GM21529 (cell line): Measurements from ENCODE around the gene CLDN11.

Experiments used
- ATAC-seq: cut with Tn5 transposase; IDR thresholded peaks from one replicate; pipeline ENCODE4 v1.9.1; 2021; ENCODE audit not compliant: unreplicated experiment

CLDN11 gene

DNA sequence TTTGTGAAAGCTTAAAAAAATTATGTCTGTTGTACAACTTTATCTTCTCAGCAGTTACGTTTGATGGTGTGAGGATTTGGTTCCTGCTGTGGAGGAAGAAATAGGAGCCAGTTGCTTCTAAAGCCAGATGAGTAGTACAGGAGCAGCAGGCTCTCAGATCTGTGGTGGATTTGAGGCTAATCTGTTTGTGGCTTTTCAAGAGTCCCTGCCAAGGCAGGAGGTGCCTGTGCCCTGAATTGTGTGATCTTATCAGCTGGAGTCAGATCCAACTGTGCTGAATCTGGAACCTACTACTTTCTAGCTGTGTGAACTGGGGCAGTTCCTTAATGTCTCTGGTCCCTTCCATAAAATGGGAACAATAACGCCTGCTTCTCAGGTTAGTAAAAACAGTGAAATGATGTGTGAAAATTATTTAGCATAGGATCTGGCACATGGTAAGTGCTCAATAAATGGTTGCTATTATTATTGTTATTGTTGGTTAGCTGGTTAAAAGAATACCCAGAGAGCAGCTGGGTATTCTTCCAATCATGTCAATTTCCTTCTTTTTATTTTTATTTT lies 7.7 kb downstream of the CLDN11 start:
- ATAC-seq, result no peak

DNA sequence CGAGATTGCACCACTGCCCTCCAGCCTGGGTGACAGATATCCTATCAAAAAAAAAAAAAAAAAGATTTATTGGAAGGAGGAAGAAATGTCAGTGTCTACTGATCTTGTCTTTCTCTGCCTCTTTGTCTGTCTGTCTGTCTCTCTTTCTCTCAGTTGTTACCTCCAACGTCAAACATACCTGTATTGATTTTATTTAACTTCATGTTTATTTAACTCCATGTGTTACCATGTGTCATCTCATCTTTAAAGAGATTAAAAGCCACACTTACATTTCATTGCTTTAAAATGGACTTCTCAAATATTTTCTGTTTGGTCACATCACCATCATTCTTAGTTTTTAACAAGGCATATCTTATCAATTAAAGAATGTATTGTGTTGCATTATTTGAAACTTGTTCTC lies 9.4 kb downstream of the CLDN11 start:
- ATAC-seq, result no peak

DNA sequence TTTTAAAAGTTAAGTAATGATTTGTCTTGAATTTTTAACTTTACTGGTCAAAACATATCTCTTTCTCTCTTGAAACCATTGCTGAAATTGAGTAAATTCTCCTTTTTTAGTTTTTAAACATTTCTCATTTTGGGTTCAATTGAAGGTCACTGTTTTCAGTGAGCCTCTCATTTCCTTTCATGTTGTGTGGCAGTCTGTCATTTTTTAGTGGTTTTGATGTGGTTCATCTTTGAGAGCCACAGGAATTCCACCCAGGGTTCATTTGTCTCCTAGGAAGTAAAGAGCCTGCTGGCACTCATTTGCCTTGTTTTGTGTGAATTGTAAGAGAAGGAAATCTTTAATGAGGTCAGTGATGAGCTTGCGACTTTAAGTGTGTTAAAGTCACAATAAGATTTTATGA lies 10.4 kb downstream of the CLDN11 start:
- ATAC-seq, result no peak

GRCh38 chr3:170431054-170431453 lies 12.4 kb downstream of the CLDN11 start:
- no peak for ATAC-seq

GRCh38 chr3:170432416-170432815 lies 13.7 kb downstream of the CLDN11 start:
- ATAC-seq, result no peak

DNA sequence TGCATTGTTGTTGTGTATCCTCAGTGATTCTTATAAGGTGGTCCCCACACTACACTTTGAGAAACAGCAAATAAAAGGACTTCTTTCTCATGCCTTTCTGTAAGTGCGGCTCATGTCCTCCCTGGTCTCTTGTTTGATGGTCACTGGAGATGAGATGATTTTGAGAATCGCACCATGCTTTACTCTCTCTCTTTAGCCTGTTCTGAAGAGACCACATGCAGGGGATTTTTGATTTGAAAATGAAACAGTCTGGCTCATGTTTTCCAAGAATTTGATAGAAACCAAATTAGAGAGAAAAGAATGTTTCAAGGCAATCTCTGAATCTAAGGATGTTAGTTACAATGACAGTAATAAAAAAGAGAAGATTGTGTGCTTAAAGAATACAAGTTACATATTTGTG lies 18.0 kb downstream of the CLDN11 start:
- no peak for ATAC-seq

DNA sequence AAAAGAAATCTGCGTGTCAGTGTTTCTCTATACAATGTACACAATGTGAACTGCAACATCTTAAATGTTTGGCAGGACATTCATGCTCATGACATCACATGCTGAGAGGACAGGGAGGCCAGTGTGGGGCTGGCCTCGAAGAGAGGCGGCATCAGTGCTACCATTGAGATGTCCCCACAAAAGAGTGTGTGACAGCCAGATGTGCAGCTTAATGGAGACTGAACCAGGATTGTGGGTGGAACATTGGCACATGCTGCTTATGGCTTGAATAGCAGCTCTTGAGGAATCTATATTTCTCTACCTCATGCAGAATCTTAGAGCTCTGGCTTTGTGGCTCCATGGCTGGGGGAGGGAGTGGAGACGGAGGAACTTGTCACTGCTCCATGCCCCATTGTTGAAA lies 18.5 kb downstream of the CLDN11 start:
- no peak for ATAC-seq

DNA sequence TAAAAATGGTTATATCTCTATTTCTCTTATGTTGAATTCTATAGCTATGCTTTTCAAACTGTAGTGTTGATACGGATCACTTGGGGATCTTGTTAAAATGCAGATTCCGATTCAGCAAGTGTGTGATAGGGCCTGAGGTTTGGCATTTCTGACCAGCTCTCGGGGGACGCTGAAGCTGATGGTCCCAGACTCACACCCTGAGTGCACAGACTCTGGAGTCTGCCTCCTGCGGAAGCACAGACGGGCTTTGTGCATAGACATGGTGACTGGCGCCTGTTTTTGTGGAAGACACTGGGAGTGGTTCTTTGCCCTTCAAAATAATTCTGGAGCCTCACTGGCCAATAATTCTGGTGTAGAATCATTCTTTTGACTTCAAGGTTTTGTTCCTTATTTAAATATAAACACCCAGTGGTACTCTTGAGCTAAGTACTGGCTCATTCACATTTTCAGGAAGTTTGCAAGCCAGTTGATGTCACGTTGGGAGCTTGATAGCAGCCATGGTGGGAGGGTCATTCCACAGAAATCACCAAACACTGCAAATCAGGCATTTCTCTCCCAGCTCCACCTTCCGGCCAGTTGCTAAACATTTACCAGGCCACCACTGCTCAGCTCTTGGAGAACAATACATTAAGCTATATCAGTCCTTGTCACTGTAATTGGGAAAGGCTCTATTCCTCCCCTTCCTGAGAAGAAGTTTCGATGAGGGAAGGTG lies 19.2 kb downstream of the CLDN11 start:
- no peak for ATAC-seq

DNA sequence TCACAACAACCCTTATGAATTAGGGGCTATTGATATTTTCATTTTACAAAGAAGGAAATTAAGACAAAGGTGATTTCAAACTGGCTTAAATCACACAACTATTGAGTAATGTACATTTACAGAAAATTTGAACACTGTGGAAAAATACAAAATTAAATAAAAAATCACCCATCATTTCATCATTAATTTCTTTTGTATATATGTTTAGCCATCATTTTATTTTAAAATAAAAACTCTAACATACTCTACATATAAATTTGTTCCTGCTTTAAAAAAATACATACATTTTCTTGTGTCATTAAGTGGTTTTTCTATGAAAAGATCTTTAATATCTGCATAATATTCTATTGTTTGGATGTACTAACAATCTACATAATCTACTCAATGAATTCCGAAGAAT lies 20.2 kb downstream of the CLDN11 start:
- no peak for ATAC-seq

DNA sequence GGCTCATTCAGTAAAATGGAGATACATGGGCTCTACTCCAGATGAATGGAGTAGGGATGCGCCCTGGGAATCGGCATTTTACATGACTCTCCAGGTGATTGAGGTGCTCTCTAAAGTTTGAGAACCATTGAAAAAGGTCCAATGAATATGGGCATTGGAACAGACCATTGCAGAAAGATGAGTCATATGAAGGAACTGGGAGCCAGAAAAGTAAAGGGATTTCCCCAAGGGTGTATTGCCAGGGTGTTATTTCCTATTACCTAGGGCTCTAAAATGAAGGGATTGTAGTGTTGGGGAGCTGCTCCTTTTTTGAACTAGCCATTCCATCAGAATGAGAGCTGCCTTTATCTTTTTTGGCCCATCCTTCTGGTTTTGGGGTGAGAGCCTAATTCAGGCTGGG lies 21.7 kb downstream of the CLDN11 start:
- no peak for ATAC-seq

GRCh38 chr3:170441412-170441811 lies 22.7 kb downstream of the CLDN11 start:
- no peak for ATAC-seq

DNA sequence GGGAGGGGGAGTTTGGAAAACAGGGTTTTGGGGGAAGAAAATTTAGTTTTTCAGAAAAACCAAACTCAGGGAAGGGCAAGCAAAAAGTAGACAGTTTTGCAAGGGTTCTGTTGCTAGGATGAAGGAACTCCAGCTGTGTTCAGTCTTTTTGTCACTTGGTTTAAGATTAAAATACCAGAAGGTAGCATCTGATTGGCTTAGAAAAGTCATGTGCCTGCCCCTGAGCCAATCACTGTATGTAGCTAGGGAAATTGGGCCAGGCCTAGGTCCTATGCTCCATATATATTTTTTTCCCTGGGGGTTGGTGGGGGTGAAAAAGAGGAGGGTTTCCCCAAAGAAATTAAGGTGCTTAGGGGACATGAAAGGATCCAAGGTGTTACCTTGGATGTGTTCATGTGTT lies 24.3 kb downstream of the CLDN11 start:
- ATAC-seq, result no peak

DNA sequence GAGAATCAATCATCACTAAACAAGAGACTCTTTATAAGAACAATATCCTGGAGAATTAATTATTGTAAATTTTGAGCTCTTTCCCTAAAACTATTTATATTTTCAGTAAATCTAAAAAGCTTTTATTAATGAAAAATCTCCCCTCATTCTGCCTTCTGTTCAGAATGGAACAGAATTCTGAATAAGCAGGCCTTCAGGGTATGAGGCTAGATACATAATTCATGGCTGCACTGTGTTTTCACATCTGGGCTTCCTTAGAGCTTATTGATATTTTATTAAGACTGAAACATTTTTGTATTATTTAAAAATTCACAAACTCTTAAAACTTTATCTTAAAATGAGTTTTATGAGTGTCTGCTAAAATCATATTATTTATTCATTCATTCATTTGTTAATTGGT lies 24.8 kb downstream of the CLDN11 start:
- ATAC-seq, result no peak

DNA sequence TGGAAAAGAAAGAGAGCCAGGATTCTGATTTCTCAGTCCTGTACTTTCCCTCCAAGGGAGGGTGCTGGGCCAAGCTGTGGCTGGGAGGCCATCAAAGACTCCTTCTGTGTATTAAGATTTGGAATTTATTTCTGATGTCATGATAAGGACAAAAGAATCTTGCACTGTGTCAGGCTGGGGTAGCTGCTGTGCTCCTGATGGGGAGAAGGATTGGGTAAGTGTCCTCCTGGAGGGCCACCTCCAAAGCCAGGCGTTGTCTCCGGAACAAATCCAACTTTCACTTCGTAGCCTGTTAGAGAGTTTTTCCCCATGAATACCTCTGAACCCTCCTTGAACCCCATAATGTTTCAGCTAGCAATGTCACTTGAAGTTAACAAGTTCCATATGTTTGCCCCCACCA lies 29.9 kb downstream of the CLDN11 start:
- ATAC-seq, result no peak

DNA sequence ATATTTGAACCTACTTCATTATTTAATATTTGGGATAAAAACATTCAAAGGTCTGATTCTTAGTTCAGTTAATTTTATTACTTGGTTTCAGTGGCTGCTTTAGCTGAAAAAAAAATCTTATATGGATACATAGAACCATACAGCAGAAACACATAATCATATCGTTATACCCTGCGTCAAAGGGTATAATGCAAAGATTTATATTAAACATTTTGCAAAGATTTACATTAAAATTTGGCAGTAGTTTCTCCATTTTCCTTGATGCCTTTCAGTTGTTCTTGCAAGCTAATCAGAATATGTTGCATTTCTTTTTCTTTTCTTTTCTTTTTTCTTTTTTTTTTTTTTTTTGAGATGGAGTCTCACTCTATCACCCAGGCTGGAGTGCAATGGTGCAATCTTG lies 31.4 kb downstream of the CLDN11 start:
- no peak for ATAC-seq

- no peak for ATAC-seq
Measured at GRCh38 chr3:170454509-170454908, 35.8 kb downstream of the CLDN11 start.

GRCh38 chr3:170458285-170458684 lies 39.6 kb downstream of the CLDN11 start:
- ATAC-seq, result no peak

GRCh38 chr3:170463011-170463410 lies 44.3 kb downstream of the CLDN11 start:
- no peak for ATAC-seq

GRCh38 chr3:170465955-170466354 lies 47.3 kb downstream of the CLDN11 start:
- ATAC-seq, result no peak

GRCh38 chr3:170467007-170467406 lies 48.3 kb downstream of the CLDN11 start:
- no peak for ATAC-seq

DNA sequence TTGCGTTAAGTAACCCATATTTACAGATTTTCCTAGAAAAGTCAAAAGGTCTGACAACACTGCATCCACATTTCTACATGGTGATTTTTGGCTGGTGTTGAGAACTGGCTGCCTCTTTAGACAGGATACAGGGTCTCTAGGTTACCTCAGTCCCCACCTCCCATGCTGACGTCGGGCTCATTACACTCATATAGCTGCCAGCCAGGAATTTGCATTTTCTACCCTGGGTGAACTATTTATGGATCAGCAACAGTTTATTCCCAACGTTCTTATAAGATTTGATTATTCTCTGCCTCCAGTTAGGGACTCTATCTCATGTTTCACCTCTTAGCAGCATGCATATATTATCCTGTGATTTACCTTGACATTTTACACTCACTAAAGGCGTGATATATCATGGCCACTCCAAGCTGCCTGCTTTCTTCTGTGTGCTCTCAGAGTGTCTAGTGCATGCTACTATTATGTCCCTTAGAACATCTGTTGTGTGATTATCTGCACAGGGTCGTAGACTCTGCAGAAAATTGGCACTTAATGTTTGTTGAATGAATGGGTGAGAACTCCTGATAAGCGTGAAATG lies 49.0 kb downstream of the CLDN11 start:
- ATAC-seq, result no peak

DNA sequence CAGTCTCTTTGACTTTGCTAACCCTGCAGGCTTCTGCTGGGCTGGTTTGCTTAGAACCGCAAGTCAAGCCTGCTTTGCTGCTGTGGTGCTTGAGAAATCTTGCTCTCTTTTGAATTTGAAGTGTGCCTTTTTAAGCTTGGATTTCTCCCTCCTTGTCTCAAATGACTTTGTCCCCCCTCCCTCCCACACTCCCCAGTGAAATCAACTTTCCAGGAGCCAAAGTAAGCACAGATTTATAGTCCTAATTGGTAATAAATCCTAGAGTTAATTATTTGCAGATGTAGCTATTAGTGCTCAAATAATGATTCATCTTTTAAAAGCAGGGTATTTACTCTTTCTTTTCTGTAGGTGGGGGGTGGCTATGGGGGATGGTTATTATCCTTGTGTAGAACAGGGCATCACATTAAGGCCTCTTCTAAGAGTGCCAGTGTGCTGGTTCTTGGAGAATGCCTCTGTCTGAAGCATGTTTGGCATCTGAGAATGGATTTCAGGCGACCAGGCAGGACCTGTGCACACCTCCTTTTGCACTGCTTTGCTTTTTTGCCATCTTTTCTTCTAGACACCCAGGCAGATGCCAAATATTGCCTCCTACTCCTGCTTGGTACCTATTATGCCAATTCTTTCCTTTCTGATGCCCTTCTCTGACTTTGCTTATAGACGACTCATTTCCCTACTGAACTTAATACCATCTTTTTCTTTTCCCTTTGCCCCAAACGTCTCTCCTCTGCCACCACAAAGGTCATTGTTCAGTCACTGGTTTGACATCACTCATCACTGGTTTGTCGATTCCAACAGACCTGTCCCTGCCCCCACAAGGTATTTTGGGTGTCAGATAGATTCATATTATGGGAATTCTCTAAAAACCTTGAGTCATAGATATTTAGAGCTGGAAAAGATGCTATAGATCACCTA lies 50.7 kb downstream of the CLDN11 start:
- no peak for ATAC-seq
